ENCODE measurements around the gene ACER2.
"Not testable (repeated sequence)": the region's sequence is repeated elsewhere in the genome, so short reads cannot be mapped to it uniquely, and the experiment has no call there.

Gene ACER2

GRCh38 chr9:19408693-19409400 lies at the start of gene ACER2:
Gene ACER2, plus strand, starts transcription at chr9:19409009. Its CDS starts 76 bp downstream, at chr9:19409085.
- DNase-seq = peak; percentile 94 to 96

- no peak for DNase-seq
These were observed 39.7 kb upstream of the ACER2 start for GRCh38 chr9:19369107-19369506.

GRCh38 chr9:19371942-19372341 lies 36.9 kb upstream of the ACER2 start:
- DNase-seq = no peak

DNA sequence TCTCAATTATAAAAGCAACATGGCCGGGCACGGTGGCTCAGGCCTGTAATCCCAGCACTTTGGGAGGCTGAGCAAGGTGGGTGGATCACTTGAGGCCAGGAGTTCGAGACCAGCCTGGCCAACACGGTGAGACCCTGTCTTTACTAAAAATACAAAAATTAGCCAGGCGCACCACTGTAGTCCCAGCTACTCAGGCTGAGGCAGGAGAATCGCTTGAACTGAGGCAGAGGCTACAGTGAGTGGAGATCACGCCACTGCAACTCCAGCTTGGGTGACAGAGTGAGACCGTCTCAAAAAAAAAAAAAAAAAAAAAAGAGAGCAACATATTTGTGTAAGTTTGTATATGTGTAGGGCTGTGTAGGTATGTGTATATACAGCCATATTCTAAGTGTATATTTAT lies 36.2 kb upstream of the ACER2 start:
- DNase-seq = no peak

DNA sequence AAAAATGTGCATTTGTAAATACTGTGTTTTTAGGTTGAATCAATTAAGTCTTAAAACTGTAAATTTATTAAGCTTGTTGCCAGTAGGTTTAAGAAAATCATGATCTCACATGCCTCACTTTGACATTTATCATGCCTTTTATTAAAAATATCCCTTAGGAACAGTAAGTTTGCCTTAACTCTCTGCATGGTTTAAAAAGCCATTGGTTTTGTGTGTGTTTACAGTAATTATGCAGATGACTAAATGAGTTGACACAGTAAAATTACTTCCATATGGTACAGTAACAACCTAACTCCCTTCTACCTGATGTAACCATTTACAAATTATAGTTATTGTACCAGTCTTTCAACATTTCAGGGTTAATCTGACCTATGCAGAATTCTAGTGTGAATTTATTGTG lies 35.3 kb upstream of the ACER2 start:
- peak; percentile 23 to 28 for DNase-seq

- DNase-seq = no peak
These were observed 33.3 kb upstream of the ACER2 start for GRCh38 chr9:19375538-19375937.

- DNase-seq = no peak
These were observed 31.9 kb upstream of the ACER2 start for GRCh38 chr9:19376931-19377330.

DNA sequence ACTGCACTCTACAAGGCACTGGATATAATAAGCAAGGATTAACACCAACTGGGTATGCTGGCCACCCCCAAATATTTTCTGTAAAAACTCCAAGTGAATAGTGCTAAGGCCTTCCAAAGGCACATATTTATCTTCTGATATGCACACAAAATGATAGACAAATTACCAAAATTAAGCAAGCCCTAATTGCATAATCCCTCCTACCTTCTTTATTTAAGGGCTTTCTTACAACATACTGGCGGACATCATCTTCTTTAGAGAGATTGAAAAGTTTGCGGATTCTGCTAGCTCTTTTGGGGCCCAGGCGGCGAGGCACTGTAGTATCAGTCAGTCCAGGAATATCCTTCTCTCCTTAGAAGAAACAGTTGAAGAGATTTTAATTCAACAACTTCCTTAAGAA lies 30.6 kb upstream of the ACER2 start:
- no peak for DNase-seq

- no peak for DNase-seq
These were observed 30.2 kb upstream of the ACER2 start for GRCh38 chr9:19378647-19379046.

GRCh38 chr9:19379283-19379682 lies 29.5 kb upstream of the ACER2 start:
- DNase-seq = no peak

DNA sequence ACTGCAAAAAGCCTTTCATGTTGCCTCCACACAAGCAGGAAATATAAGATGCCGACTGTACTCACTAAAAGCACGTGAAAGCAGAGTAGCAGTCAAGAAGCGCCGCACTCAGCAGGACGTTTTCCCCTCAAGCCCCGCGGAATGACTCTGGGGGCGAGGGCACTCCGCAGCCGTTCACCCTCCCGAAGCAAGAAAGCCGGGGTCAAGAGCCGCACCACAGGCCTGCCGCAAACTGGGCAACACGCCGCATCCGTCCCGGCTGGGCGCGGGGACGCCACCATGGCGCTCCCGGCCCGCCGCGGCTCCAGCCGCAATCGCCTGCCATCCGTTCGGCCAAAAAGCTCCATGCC lies 29.1 kb upstream of the ACER2 start:
- DNase-seq = no peak

GRCh38 chr9:19380826-19381075 lies 28.1 kb upstream of the ACER2 start:
- no peak for DNase-seq

GRCh38 chr9:19381656-19382055 lies 27.2 kb upstream of the ACER2 start:
- DNase-seq = no peak

- not testable (repeated sequence) for DNase-seq
These were observed 23.6 kb upstream of the ACER2 start for GRCh38 chr9:19385212-19385611.

DNA sequence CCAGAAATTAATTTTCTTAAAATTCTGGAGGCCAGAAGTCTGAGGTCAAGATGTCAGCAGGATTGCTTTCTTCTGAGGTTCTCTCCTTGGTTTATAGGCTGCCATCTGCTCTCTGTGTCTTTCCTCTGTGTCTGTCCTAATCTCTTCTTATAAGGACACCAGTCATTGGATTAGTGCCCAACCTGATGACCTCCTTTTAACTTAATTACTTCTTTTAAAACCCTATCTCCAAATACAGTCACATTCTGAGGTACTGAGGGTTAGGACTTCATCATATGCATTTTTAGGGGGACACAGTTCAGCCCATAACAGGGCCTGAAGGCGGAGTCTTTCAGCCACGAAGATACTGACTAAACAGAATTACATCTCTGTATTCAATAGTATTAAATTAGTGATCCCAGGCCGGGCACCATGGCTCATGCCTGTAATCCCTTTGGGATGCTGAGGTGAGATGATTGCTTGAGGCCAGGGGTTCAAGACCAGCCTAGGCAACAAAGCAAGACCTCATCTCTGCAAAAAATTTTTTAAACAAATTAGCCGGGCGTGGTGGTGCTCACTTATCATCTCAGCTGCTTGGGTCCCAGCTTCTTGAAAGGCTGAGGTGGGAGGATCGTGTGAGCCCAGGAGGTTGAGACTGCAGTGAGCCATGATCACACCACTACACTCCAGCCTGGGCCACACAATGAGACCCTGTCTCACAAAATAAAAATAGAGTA lies 22.9 kb upstream of the ACER2 start:
- no peak for DNase-seq

DNA sequence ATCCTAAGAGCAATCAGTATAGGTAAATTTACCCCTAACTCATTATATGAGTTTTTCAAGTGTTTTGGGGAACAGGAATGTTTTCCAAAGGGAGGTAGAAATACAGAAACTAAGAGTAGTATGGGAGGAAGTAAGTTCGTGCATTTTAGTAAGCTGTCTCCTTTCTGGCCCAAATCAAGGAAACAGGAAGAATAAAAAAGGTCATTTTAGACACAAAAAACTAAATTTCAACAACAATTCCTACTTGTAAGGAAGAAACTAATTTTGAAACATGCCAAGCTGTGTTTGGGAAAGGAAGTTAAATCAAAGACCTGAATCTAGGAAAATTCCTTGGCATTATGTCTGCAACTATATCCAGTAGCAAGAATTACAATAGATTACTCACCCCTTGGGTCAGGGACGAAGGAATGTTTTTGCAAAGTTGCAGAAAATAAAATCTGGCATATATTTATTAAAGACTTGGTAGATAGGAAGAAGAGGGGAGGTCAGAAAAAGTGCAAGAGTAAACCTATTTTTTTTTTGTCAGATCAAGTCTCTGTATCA lies 22.2 kb upstream of the ACER2 start:
- no peak for DNase-seq

GRCh38 chr9:19387317-19387716 lies 21.5 kb upstream of the ACER2 start:
- DNase-seq = no peak

GRCh38 chr9:19389539-19389938 lies 19.3 kb upstream of the ACER2 start:
- not testable (repeated sequence) for DNase-seq

DNA sequence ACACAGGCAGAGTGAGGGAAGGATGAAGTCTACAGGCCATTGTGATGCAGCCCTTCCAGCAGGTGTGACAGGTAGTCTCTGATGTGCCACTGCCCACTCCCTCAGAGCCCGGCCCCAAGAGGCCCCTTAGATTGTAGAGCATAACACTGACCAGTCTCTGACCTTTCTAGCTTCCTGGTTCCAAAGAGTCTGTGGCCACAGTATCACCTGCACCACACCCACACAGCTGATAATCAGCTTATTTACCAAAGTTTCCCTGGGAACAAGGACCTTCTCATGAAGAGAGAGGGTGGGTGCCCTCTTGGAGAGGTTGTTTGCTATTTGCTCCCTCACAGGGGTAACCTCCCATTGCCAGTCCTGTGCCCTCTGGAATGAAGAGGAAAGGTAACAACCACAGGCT lies 11.0 kb upstream of the ACER2 start:
- DNase-seq = no peak

- not testable (repeated sequence) for DNase-seq
These were observed 5.6 kb upstream of the ACER2 start for GRCh38 chr9:19403231-19403630.

GRCh38 chr9:19404283-19405075 lies 4.3 kb upstream of the ACER2 start:
- no peak for DNase-seq

- DNase-seq = no peak
These were observed 3.0 kb upstream of the ACER2 start for GRCh38 chr9:19405771-19406170.

DNA sequence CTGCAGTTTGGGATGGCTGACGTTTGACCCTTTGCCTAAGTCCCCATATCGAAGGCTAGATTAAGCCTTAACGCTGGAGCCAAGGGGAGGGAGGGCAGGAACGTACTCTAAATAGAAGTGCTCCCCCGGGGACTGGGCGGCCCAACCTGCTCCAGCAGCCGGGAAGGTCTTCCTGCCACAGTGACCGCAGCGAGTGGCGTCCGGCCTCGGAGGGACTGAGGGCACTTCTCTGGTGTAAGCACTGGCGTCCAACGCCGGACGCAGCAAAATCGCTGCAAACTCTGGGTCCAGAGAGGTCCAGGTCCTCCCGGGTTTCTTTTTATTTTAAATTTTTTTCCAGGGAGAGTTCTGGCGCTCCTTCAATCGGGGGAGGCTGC lies 505 bp upstream of the ACER2 start:
- DNase-seq = no peak
